ENCODE measurements around the gene PITPNC1. TPM values are rescaled to one million over a fixed set of nuclear protein-coding genes. Genes with fewer than 3 reads are reported as not detected.

Gene PITPNC1
- total and polyA plus RNA-seq, 12 donors: 6.6 to 28.0 (median 11.5) TPM

DNA sequence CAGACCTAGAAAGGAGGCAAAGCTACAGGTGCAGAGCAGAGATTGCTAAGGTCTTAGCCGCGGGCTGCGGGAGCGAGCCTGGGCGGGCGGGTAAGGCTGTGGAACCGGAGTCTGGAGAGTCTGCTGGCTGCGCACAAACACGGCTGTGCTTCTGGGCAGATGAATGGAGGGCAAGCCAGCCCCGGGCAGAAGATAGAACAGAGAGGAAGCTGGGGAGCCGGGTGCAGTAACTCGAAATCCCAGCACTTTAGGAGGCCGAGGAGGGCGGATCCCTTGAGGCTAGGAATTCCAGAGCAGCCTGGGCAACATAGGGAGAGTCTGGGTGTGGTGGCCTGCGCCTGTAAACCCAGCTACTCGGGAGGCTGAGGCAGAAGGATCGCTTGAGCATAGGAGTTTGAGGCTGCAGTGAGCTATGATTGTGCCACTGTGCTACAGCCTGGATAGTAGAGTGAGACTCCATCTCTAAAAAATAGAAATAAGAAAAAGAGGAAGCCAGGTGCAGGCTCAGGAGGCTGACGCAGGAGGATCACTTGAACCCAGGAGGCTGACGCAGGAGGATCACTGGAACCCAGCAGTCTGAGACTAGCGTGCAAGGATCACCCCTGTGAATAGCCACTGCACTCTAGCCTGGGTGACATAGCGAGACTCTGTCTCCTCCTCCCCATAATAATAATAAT is 56.3 kb downstream of the PITPNC1 start:
- peak overlapping the region; percentile 51 to 90 (median 81) for H3K27ac ChIP-seq
- 74 to 86% methylated on average over 21 of the region's 21 CpGs for WGBS, 2 donors
- ATAC-seq: peak in 7 of 8 donors; percentile 12 to 38 (median 18)
- no peaks in the 10 kb centered on the region for H3K27me3 ChIP-seq
- no peak overlapping the region for H3K4me3 ChIP-seq
- intact Hi-C loops (cut with DNase I): loop anchor here in 2 of 10 donors (5.0 kb wide), 2 partner anchors 39 to 46 kb away; no protein-coding TSS in a partner anchor
- TF ChIP-seq, protein P1, sequence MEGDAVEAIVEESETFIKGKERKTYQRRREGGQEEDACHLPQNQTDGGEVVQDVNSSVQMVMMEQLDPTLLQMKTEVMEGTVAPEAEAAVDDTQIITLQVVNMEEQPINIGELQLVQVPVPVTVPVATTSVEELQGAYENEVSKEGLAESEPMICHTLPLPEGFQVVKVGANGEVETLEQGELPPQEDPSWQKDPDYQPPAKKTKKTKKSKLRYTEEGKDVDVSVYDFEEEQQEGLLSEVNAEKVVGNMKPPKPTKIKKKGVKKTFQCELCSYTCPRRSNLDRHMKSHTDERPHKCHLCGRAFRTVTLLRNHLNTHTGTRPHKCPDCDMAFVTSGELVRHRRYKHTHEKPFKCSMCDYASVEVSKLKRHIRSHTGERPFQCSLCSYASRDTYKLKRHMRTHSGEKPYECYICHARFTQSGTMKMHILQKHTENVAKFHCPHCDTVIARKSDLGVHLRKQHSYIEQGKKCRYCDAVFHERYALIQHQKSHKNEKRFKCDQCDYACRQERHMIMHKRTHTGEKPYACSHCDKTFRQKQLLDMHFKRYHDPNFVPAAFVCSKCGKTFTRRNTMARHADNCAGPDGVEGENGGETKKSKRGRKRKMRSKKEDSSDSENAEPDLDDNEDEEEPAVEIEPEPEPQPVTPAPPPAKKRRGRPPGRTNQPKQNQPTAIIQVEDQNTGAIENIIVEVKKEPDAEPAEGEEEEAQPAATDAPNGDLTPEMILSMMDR (IDR thresholded peaks at IDR 0.05): no peak
- no peaks in the 10 kb centered on the region for H3K9me3 ChIP-seq
- H3K36me3 ChIP-seq: no peaks in the 10 kb centered on the region
- peaks cover 2 to 76% (median 42%) of the 10 kb centered on the region in 9 donors for H3K4me1 ChIP-seq
- DNase-seq: peak in 1 of 2 donors; percentile 10

DNA sequence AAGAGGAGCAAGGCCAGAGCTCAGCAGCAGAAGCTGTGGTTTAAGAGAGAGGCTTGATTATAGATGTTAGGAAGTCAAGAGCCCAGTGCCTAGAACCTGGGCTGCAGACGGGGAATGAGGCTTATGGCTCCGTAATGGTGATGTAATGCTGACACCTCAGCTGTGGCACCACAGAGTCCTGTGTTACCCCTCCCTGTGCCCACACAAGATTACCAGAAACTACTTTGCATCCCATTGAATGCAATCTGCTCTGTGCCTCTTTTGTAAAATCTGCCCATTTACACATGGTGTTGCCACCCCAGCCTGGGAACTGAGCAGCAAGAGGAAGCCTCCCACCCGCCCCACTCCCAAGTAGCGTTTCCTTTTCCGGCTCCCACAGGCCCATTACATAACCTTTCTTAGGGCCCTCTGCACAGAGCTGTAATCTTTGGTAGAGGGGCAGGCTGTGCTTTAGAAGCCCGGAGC is 57.0 kb downstream of the PITPNC1 start:
- peak overlapping the region; percentile 51 to 90 (median 81) for H3K27ac ChIP-seq
- peak; percentile 73 to 89 (median 85) for ATAC-seq

GRCh38 chr17:67435122-67435521 is 58.0 kb downstream of the PITPNC1 start:
- ATAC-seq: peak in 1 of 8 donors; percentile 13
- no peak for DNase-seq
- H3K4me1 ChIP-seq: peaks cover 2 to 91% (median 52%) of the 10 kb centered on the region in 9 donors
- TF ChIP-seq, protein P1 (IDR thresholded peaks at IDR 0.05): no peak
- 75 to 81% methylated on average over 5 of the region's 5 CpGs for WGBS, 2 donors
- intact Hi-C loops (cut with DNase I): loop anchor here in 2 of 10 donors (5.0 kb wide), 1 partner anchor 37 kb away; no protein-coding TSS in a partner anchor
- H3K4me3 ChIP-seq: no peak overlapping the region
- H3K27ac ChIP-seq: peak overlapping the region in 9 of 10 donors; percentile 51 to 90 (median 81)
- H3K36me3 ChIP-seq: no peaks in the 10 kb centered on the region
- H3K9me3 ChIP-seq: no peaks in the 10 kb centered on the region
- H3K27me3 ChIP-seq: no peaks in the 10 kb centered on the region

More for the DNA sequence above, 57.0 kb downstream of the PITPNC1 start:
- Histone ChIP-seq H3K36me3 (no peaks in the 10 kb centered on the region), H3K9me3 (no peaks in the 10 kb centered on the region), H3K27me3 (no peaks in the 10 kb centered on the region), H3K4me3 (no peak overlapping the region), H3K4me1 (peaks cover 2 to 82% (median 49%) of the 10 kb centered on the region in 9 donors)
- TF ChIP-seq, protein P1 (IDR thresholded peaks at IDR 0.05): no peak
- DNase-seq: peak; percentile 31 to 74
- WGBS, 2 donors: 53 to 58% methylated on average over 6 of the region's 6 CpGs
- intact Hi-C loops (cut with DNase I): loop anchor here in 2 of 10 donors (5.0 kb wide), 2 partner anchors 38 to 47 kb away; no protein-coding TSS in a partner anchor

- Histone ChIP-seq H3K27me3 (no peaks in the 10 kb centered on the region), H3K36me3 (no peaks in the 10 kb centered on the region), H3K27ac (peak overlapping the region; percentile 36 to 90 (median 80)), H3K9me3 (no peaks in the 10 kb centered on the region), H3K4me1 (peaks cover 2 to 97% (median 59%) of the 10 kb centered on the region in 9 donors), H3K4me3 (no peak overlapping the region)
- intact Hi-C loops (cut with DNase I): loop anchor here in 2 of 10 donors (5.0 kb wide), 1 partner anchor 37 kb away; no protein-coding TSS in a partner anchor
- ATAC-seq: no peak
- no peak for DNase-seq
- 99% methylated on average over 5 of the region's 5 CpGs for WGBS, 2 donors
- TF ChIP-seq, protein P1 (IDR thresholded peaks at IDR 0.05): no peak
These were observed 58.7 kb downstream of the PITPNC1 start for GRCh38 chr17:67435786-67436185.
